Erythroblast (primary cell): ENCODE measurements around the gene FXYD7.
A peak's percentile ranks its signal among the peaks of the same experiment; 100 is the strongest.
"Not testable (repeated sequence)": the region's sequence is repeated elsewhere in the genome, so short reads cannot be mapped to it uniquely, and the experiment has no call there.

Experiments used
- DNase-seq, 2 experiments: peaks; one replicate each; lab custom pipeline; 2025; lab: John Stamatoyannopoulos, UW
- GATA1 ChIP-seq: IDR thresholded peaks from 2 replicates; pipeline ENCODE4 v1.6.1; 2011; ENCODE audit warnings: low read depth, mild to moderate bottlenecking, control low read depth, low read length, moderate library complexity
- POLR2A ChIP-seq: IDR thresholded peaks from 2 replicates; pipeline ENCODE4 v1.6.1; 2011; ENCODE audit warnings: mild to moderate bottlenecking, low read length

Gene FXYD7

GRCh38 chr19:35126624-35126959 is 16.5 kb upstream of the FXYD7 start:
- TF ChIP-seq POLR2A: no peak
- TF ChIP-seq GATA1: no peak
- DNase-seq: no peak

- DNase-seq: no peak
- no peak for TF ChIP-seq POLR2A
- TF ChIP-seq GATA1: no peak
Observed at GRCh38 chr19:35127871-35128270, 15.2 kb upstream of the FXYD7 start.

- TF ChIP-seq POLR2A: no peak
- no peak for TF ChIP-seq GATA1
- no peak for DNase-seq
Observed at GRCh38 chr19:35128398-35129057, 14.5 kb upstream of the FXYD7 start.

- not testable (repeated sequence) for DNase-seq
Observed at GRCh38 chr19:35129724-35130274, 13.3 kb upstream of the FXYD7 start.

GRCh38 chr19:35130761-35131720 is 12.0 kb upstream of the FXYD7 start:
- no peak for DNase-seq
- TF ChIP-seq GATA1 (no peak), POLR2A (no peak)

GRCh38 chr19:35132254-35132653 is 10.8 kb upstream of the FXYD7 start:
- no peak for DNase-seq
- TF ChIP-seq POLR2A (no peak), GATA1 (no peak)

GRCh38 chr19:35133826-35134225 is 9.2 kb upstream of the FXYD7 start:
- no peak for DNase-seq
- TF ChIP-seq GATA1 (no peak), POLR2A (no peak)

- no peak for DNase-seq
- TF ChIP-seq GATA1 (no peak), POLR2A (no peak)
Observed at GRCh38 chr19:35134601-35135242, 8.3 kb upstream of the FXYD7 start, which contains the start of gene LGI4. TSS of gene LGI4 (minus strand) at chr19:35135059. CDS start at chr19:35134680, 379 bp downstream.

- DNase-seq: peak; percentile 68 to 79
- no peak for TF ChIP-seq POLR2A
- no peak for TF ChIP-seq GATA1
Observed at GRCh38 chr19:35135389-35135909, 7.6 kb upstream of the FXYD7 start.

GRCh38 chr19:35136231-35136630 is 6.8 kb upstream of the FXYD7 start:
- DNase-seq: no peak

GRCh38 chr19:35136977-35137702 is 5.9 kb upstream of the FXYD7 start:
- no peak for DNase-seq
- TF ChIP-seq POLR2A: no peak
- no peak for TF ChIP-seq GATA1

More at GRCh38 chr19:35136231-35136630, 6.8 kb upstream of the FXYD7 start:
- TF ChIP-seq POLR2A (no peak), GATA1 (no peak)

GRCh38 chr19:35138305-35138892 is 4.7 kb upstream of the FXYD7 start, which contains the start of gene FXYD1:
TSS of gene FXYD1 (plus strand) at chr19:35138824. CDS start at chr19:35140080, 1,256 bp downstream.
- DNase-seq: no peak
- TF ChIP-seq GATA1 (no peak), POLR2A (no peak)
